Measurements from ENCODE around the gene COX5A.

Gene COX5A

DNA sequence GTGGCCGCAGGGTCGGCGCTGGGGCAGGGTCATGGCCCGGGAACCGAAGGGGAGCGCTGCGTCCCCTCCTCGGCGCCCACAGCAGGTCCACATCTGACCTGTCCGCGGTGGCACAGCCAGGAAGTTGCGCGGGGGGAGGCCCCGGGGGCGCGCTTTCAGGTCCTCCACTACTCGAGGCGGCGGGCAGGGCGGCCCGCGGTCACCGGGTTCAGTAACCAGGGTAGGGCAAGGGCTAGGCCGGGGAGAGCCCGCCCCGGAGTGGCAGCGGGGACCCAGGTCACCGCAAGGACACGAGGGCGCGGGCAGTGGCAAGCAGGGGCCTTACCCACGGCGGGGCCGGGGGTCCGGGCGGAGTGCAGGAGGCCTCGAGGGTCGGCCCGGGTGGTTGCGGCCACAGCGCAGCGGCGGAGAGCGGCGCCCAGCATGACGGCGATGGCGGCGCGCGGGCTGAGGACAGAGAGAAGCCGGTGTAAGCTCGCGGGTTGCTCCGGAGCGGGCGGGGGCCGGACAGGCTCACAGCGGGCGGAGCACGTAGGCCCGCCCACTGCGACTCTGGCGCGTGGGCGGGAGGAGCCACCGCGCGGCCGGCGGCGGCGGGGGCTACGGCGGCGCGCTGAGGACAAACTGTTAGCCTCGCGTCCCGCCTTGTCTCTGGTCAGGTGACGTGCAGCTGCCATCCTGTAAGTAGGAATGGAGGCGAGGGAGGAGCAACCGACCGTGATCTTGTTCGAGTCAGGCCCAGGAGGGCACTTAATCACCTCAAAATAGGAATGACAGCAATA is at the start of gene COX5A:
TSS of gene COX5A (minus strand) at position 484 of the 782 bp plus-strand sequence. CDS start at position 425, 59 bp downstream.
- DNase-seq (ENCODE audit: low read depth in 3 of 3) = peak; percentile 85 to 90 (median 87)

GRCh38 chr15:74983725-74984231 is 45.9 kb upstream of the COX5A start:
- DNase-seq (ENCODE audit: low read depth in 3 of 3) = peak; percentile 22 to 48 (median 43)

DNA sequence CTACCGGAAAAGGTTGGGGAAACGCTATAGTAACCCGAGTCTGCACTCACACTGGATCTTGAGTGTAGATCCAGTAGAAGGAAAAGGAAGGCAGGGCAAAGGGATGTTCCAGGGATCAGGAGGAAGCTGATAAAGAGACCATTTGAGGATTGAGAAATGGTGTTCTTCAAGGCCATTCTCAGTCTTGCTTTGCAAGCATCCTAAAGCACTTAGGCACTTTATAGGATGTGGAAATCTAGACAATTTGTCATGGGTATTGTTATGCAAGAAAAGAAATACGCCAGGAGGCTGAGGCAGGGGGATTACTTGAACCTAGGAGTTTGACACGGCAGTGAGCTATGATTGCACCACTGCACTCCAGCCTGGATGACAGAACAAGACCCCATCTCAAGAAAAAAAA is 44.3 kb upstream of the COX5A start:
- DNase-seq (ENCODE audit: low read depth in 3 of 3) = no peak

GRCh38 chr15:74978503-74978902 is 40.6 kb upstream of the COX5A start:
- DNase-seq (ENCODE audit: low read depth in 3 of 3) = peak; percentile 13 to 53 (median 30)

GRCh38 chr15:74978077-74978476 is 40.2 kb upstream of the COX5A start:
- DNase-seq (ENCODE audit: low read depth in 3 of 3) = no peak

GRCh38 chr15:74977599-74977998 is 39.7 kb upstream of the COX5A start:
- DNase-seq (ENCODE audit: low read depth in 3 of 3) = no peak

DNA sequence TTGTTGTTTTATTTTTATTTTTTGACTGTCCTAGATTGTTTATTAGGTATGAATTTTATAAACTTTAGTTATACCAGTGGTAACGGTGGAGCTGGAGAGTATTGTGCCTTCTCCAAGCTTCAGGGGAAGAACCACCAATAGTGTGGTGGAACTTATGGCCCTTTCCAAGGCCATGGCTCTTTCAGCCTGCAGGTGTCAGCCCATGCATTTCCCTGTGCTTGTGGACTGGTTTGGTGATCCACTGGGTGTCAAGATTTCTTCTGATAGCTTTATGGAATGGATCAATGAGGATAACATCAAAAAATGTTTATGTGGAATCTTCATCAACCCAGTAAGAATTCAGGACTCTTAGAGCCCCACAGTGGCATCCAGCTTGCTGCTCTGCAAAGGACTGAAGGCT is 38.3 kb upstream of the COX5A start:
- DNase-seq (ENCODE audit: low read depth in 3 of 3) = no peak

DNA sequence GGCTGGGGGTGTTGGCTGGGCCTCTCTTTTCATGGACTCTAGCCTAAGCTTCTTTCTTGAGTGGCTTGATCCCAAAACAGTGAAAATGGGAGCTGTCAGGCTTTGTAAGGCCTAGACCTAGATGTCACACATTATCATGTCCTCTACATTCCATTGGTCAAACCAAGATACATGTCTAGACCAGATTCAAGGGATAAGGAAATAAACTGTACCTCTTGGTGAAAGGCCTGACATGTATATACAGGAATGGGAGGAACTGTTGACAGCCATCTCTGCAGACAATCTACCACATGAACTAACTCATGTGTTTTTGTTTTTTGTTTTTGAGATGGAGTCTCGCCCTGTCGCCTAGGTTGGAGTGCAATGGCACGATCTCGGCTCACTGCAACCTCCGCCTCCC is 29.8 kb upstream of the COX5A start:
- DNase-seq (ENCODE audit: low read depth in 3 of 3) = no peak

GRCh38 chr15:74964794-74965193 is 26.9 kb upstream of the COX5A start:
- no peak for DNase-seq (ENCODE audit: low read depth in 3 of 3)

GRCh38 chr15:74963213-74963612 is 25.3 kb upstream of the COX5A start:
- DNase-seq (ENCODE audit: low read depth in 3 of 3) = no peak

- no peak for DNase-seq (ENCODE audit: low read depth in 3 of 3)
These were observed 24.8 kb upstream of the COX5A start for GRCh38 chr15:74962671-74963070.

DNA sequence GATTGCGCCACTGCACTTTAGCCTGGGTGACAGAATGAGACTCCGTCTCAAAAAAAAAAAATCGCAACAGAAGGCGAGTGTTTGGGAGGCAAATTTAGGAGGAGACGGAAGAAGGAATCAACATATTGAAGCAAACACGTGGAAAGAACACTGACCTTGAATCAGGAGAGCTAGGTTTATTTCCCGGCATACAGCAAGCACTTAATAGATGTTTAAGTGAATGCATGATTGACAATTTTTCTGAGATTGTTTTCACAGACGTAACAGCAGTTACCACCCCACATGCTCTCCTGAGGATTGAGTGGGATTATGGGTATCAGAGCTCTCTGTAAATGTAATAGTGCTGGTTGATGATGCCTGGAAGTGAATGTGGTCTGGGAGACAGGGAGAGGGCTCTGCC is 24.3 kb upstream of the COX5A start:
- no peak for DNase-seq (ENCODE audit: low read depth in 3 of 3)

- no peak for DNase-seq (ENCODE audit: low read depth in 3 of 3)
These were observed 23.7 kb upstream of the COX5A start for GRCh38 chr15:74961616-74962015.

DNA sequence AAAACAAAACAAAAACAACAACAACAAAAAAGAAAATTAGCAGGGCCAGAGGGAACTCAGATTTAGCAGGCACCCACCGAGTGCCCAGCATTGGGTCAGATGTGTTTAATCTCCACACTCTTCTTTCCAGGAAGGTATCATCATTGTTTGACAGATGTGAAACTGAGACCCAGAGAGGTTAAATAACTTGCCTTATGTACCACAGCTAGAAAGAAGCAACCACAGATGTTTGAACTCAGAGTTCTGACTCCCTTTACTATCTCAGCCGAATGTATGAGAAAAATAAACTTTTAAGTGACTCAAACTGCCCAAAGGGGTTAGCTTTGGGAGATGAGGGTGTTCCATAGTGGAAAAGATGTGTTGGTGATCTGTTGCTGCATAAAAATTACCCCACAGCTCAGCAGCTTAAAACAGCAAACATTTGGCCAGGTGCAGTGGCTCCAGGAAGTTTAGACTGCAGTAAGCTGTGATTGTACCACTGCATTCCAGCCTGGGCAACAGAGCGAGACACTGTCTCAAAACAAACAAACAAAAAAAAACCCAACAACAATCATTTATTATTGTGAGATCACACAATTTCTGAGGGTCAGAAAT is 23.2 kb upstream of the COX5A start:
- no peak for DNase-seq (ENCODE audit: low read depth in 3 of 3)

DNA sequence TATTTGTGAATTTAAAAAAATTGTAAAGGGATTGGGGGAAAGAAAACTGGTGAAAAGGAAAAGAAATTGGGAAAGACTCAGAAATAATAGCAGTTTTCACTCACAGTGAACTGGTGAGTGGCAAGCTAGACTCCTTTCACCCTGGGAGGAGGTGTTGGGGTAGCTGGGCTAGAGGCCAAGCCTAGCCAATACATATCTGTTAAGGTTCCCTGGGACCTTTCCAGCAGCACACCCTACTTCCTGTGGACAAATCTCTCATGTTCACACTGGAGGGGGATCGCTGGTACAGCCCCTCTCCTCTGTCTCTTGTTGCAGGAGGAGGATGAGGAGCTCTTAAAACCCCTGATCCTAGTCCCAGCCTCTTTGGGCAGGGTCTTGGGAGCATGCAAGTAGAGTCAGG is 22.4 kb upstream of the COX5A start:
- DNase-seq (ENCODE audit: low read depth in 3 of 3) = no peak

DNA sequence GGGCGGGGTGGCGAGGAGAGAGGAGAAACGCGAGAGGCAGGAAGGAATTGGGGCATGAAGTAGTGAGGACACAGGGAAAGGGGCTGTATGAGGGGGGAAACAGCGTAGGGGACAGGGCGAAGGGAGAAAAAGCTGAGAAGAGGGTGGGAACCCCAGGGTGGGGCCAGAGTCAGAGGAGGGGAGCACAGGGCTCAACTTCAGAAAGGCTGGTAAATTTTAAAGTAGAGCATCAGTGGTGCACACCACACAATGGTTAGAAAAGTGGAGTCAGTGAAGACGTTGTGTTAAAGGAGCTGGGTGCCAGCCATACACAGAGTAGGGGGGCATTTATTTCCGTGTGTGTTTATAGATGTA is 21.7 kb upstream of the COX5A start:
- no peak for DNase-seq (ENCODE audit: low read depth in 3 of 3)

DNA sequence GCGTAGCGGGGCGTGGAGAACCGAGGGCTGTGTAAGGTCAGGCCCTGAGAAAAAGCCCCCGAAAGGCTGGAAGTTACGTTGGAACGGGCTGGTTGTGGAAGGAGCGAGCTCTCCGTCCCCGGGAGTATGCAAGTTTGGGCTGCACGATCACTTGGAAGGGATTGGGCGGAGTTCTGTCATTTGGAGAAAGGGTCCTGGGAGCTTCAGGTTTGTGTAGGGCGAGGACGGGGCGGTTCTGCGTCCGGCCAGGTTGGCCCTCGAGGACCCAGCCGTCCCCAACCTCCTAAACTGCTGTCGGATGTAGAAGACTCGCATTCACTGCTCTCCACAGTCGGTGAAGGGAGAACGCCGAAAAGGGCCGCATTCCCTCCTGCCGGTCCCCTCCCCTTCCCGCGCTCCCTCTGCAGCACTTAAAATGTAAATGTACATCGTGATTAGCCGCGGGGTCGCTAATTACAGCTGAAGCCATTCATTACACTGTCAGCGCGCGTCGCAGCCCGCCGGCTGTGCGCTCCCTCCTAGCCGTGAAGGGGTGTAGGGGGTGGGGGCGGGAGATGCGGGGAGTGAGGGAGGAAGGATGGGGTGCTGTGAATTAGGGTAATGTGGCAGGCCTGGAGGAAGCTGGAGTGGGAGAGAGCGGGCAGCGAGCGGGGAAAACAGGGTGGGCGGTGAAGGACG is 21.2 kb upstream of the COX5A start:
- DNase-seq (ENCODE audit: low read depth in 3 of 3) = no peak

DNA sequence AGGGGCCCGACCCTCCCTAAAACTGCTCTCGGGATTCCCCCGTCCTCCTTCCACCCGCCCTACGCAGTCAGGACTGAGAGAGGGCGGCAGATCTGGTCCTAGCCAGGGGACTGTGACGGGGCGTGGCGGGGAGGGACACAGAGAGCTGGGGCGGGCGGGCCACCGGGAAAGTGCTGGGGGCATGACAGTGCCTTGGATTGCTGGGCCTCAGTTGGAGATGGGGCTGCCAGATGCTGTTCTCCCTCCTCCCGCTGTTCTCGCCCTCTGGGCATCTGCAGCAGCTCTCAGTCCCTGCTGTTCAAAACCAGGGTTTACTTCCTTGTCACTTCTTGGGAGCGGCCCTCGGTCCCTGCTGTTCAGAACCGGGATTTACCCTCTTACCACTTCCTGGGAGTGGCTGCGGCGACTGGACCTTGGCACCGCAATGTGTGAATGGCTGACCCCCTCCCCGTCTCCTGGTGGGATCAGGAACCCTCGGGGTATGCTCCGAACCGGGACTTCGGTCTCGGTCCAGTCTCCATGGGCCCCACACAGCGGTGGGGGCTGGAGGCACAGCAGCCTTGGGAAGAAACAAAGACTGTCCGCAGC is 20.5 kb upstream of the COX5A start:
- DNase-seq (ENCODE audit: low read depth in 3 of 3) = no peak

DNA sequence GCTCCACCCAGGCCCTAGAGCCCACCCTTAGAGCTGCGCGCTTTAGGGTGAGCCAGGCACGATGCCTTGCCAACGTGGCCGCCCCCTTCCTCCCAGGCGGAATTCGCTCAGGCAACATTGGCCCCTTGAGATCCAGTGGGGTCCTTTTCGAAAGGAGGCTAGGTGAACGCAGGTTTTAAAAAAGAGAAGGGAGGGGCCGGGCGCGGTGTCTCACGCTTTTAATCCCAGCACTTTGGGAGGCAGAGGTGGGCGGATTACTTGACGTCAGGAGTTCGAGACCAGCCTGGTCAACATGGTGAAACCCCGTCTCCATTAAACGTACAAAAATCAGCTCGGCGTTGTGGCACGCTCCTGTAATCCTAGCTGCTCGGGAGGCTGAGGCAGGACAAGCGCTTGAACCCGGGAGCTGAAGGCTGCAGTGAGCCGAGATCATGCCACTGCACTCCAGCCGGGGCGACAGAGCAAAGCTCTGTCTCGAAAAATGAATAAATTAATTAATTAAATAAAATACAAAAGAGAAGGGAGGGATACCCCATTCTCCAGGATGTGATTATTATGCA is 19.7 kb upstream of the COX5A start:
- no peak for DNase-seq (ENCODE audit: low read depth in 3 of 3)

- DNase-seq (ENCODE audit: low read depth in 3 of 3) = peak; percentile 29 to 83 (median 51)
These were observed 19.0 kb upstream of the COX5A start, which contains the start of gene RPP25 for GRCh38 chr15:74956648-74957475. RPP25 (minus strand) TSS chr15:74956772; CDS start chr15:74956583, 189 bp downstream.

All from stimulated activated CD4-positive, alpha-beta T cell treated with anti-CD3 and anti-CD28 coated beads, TNF-alpha, amount 100 ng/mL, for 24 hours (primary cell).